ENCODE data around the gene SFTPA2.
"Not testable (repeated sequence)": the region's sequence is repeated elsewhere in the genome, so short reads cannot be mapped to it uniquely, and the experiment has no call there.

DNA sequence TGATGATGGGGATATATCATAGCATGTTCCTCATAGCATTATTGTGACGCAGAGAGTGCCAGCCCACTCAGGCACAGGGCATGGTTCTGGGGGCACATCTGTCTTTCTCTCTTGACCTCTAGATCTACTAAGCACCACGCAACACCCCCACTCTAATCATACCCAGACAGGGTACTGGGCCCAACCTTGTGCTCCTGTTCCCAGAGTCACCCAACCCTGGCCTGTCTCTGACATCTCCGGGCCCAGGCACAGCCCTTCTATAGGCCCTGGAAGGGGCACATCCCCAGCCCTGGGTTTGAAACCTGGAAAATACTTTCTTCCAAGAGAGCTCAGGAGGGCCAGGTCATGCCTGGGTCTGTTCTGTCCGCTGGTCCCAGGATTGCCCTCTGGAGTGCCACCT, 37.7 kb downstream of the SFTPA2 start:
- not testable (repeated sequence) for TF ChIP-seq CTCF (IDR thresholded peaks at IDR 0.05; ENCODE audit: low read length); EZH2 (optimal IDR thresholded peaks at IDR 0.05; ENCODE audit: low read depth, low read length)
